Measurements from ENCODE around the gene SCNM1. TPM values are rescaled to one million over a fixed set of nuclear protein-coding genes. Genes with fewer than 3 reads are reported as not detected.

SCNM1 gene
- total RNA-seq, 1 experiment from 2014 or later: 34.1 TPM

- Histone ChIP-seq H3K36me3 (ENCODE audit: control insufficient read depth in 1 of 2, insufficient read depth in 2 of 2, low read length in 2 of 2) (peaks cover 7 to 12% of the 10 kb centered on the region in 2 experiments; a peak in 3 of 4 replicates), H3K27me3 (ENCODE audit: insufficient read depth, low read length) (no peaks in the 10 kb centered on the region), H3K9me2 (ENCODE audit: insufficient read depth) (no peaks in the 10 kb centered on the region), H3K4me2 (ENCODE audit: low read length) (peak overlapping the region; percentile 85), H3K27ac (ENCODE audit: low read depth, low read length) (peak overlapping the region; percentile 50), H3K4me3 (replicated peaks in 1 of 2; ENCODE audit: low read depth in 1 of 2, low read length in 2 of 2) (peak overlapping the region; percentile 83 to 88), H3K9ac (ENCODE audit: low read length) (peak overlapping the region; percentile 84), H3K9me3 (ENCODE audit: control insufficient read depth in 1 of 2, insufficient read depth in 1 of 2, low read depth in 1 of 2, low read length in 2 of 2) (no peaks in the 10 kb centered on the region), H3K4me1 (ENCODE audit: control insufficient read depth in 1 of 2, insufficient read depth in 2 of 2, low read length in 2 of 2) (peaks cover 11 to 19% of the 10 kb centered on the region in 2 experiments), H4K20me1 (ENCODE audit: insufficient read depth) (no peaks in the 10 kb centered on the region), H2AFZ (ENCODE audit: low read depth, low read length, poor library complexity, severe bottlenecking) (no peak overlapping the region), H3K79me2 (ENCODE audit: insufficient read depth, low read length) (peaks cover 24% of the 10 kb centered on the region; the same call in 1 of the 2 replicates)
- intact Hi-C loops (cut with micrococcal nuclease): no loop called here
- no peak for TF ChIP-seq ZBTB33 (IDR thresholded peaks at IDR 0.05; ENCODE audit: extremely low read depth, insufficient replicate concordance, low read length)
- TF ChIP-seq EZH2 (IDR thresholded peaks at IDR 0.05): no peak
- TF ChIP-seq CEBPB (IDR thresholded peaks at IDR 0.05; ENCODE audit: low read depth): no peak
- TF ChIP-seq SIN3A (IDR thresholded peaks at IDR 0.05; ENCODE audit: low read depth): no peak
- no peak for TF ChIP-seq SP1 (IDR thresholded peaks at IDR 0.05; ENCODE audit: low read depth)
- TF ChIP-seq CBX3 (IDR thresholded peaks at IDR 0.05; ENCODE audit: low read depth): no peak
- TF ChIP-seq JUND (IDR thresholded peaks at IDR 0.05): no peak
- BruUV-seq (replicated peaks): no TSS peak
- DNase-seq (ENCODE audit: low read depth, low spot score) (no peak), ATAC-seq (no peak; the same call in 1 of the 2 replicates)
- ChIA-PET CTCF (no interaction called here), RAD21 (ENCODE audit: low non-redundant PET in 1 of 2, low total read pairs in 2 of 2, uncharacterized antibody in 2 of 2, unreplicated experiment in 2 of 2) (no interaction called here), POLR2A (no interaction called here)
These were observed 1.1 kb upstream of the SCNM1 start for GRCh38 chr1:151164732-151165280.

- DNase-seq (ENCODE audit: low read depth, low spot score): no peak
- peak overlapping the region; percentile 50 for H3K27ac ChIP-seq (ENCODE audit: low read depth, low read length)
- TF ChIP-seq, protein P1, sequence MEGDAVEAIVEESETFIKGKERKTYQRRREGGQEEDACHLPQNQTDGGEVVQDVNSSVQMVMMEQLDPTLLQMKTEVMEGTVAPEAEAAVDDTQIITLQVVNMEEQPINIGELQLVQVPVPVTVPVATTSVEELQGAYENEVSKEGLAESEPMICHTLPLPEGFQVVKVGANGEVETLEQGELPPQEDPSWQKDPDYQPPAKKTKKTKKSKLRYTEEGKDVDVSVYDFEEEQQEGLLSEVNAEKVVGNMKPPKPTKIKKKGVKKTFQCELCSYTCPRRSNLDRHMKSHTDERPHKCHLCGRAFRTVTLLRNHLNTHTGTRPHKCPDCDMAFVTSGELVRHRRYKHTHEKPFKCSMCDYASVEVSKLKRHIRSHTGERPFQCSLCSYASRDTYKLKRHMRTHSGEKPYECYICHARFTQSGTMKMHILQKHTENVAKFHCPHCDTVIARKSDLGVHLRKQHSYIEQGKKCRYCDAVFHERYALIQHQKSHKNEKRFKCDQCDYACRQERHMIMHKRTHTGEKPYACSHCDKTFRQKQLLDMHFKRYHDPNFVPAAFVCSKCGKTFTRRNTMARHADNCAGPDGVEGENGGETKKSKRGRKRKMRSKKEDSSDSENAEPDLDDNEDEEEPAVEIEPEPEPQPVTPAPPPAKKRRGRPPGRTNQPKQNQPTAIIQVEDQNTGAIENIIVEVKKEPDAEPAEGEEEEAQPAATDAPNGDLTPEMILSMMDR (IDR thresholded peaks at IDR 0.05 in 2 of 3, conservative IDR thresholded peaks at IDR 0.05 in 1 of 3; ENCODE audit: borderline replicate concordance in 1 of 3, insufficient read depth in 1 of 3, low read depth in 2 of 3, low read length in 2 of 3): no peak
- TF ChIP-seq FOSL1 (IDR thresholded peaks at IDR 0.05; ENCODE audit: low read depth) (no peak), POLR2A (IDR thresholded peaks at IDR 0.05; ENCODE audit: borderline replicate concordance, extremely low read depth, insufficient read depth, insufficient read length) (no peak), ZBTB33 (IDR thresholded peaks at IDR 0.05; ENCODE audit: extremely low read depth, insufficient replicate concordance, low read length) (no peak), EGR1 (IDR thresholded peaks at IDR 0.05; ENCODE audit: low read depth) (no peak), ZFX (IDR thresholded peaks at IDR 0.05) (no peak), ZNF274 (IDR thresholded peaks at IDR 0.05; ENCODE audit: low read depth, low read length) (no peak), RAD21 (IDR thresholded peaks at IDR 0.05; ENCODE audit: low read depth) (no peak), YY1 (IDR thresholded peaks at IDR 0.05; ENCODE audit: extremely low read depth, insufficient replicate concordance, low read depth, low read length) (no peak), CEBPB (IDR thresholded peaks at IDR 0.05; ENCODE audit: low read depth) (no peak)
These were observed 635 bp upstream of the SCNM1 start for GRCh38 chr1:151165281-151165737.

More at GRCh38 chr1:151165281-151165737, 635 bp upstream of the SCNM1 start:
- no peaks in the 10 kb centered on the region for H3K9me2 ChIP-seq (ENCODE audit: insufficient read depth)
- CTCF ChIA-PET: no interaction called here
- ATAC-seq: peak; percentile 37
- peak overlapping the region; percentile 43 for H2AFZ ChIP-seq (ENCODE audit: low read depth, low read length, poor library complexity, severe bottlenecking)
- intact Hi-C loops (cut with micrococcal nuclease): no loop called here
- peaks cover 24% of the 10 kb centered on the region; the same call in 1 of the 2 replicates for H3K79me2 ChIP-seq (ENCODE audit: insufficient read depth, low read length)
- H3K4me3 ChIP-seq (replicated peaks in 1 of 2; ENCODE audit: low read depth in 1 of 2, low read length in 2 of 2): peak overlapping the region; percentile 83 to 88
- H3K9me3 ChIP-seq (ENCODE audit: control insufficient read depth in 1 of 2, insufficient read depth in 1 of 2, low read depth in 1 of 2, low read length in 2 of 2): no peaks in the 10 kb centered on the region
- POLR2A ChIA-PET: no interaction called here
- H3K9ac ChIP-seq (ENCODE audit: low read length): peak overlapping the region; percentile 84
- H3K4me1 ChIP-seq (ENCODE audit: control insufficient read depth in 1 of 2, insufficient read depth in 2 of 2, low read length in 2 of 2): peaks cover 11 to 19% of the 10 kb centered on the region in 2 experiments
- RAD21 ChIA-PET (ENCODE audit: low non-redundant PET in 1 of 2, low total read pairs in 2 of 2, uncharacterized antibody in 2 of 2, unreplicated experiment in 2 of 2): no interaction called here
- H3K27me3 ChIP-seq (ENCODE audit: insufficient read depth, low read length): no peaks in the 10 kb centered on the region
- BruUV-seq (replicated peaks): TSS peak; percentile 67
- no peaks in the 10 kb centered on the region for H4K20me1 ChIP-seq (ENCODE audit: insufficient read depth)
- peak overlapping the region; percentile 85 for H3K4me2 ChIP-seq (ENCODE audit: low read length)
- H3K36me3 ChIP-seq (ENCODE audit: control insufficient read depth in 1 of 2, insufficient read depth in 2 of 2, low read length in 2 of 2): peaks cover 7 to 12% of the 10 kb centered on the region in 2 experiments; a peak in 3 of 4 replicates
